Breast epithelium (tissue), 4 donors: ENCODE measurements around the gene EXOC3L1. TPM values are rescaled to one million over a fixed set of nuclear protein-coding genes. Genes with fewer than 3 reads are reported as not detected.
A peak's percentile ranks its signal among the peaks of the same experiment; 100 is the strongest.

Source experiments
- DNase-seq, 2 donors: peaks; one replicate each; pipeline ENCODE4 v3.0.0-alpha.2; 2019; ENCODE audit warnings: low spot score in 2 of 2
- H3K27ac ChIP-seq, 2 donors: fragments of 200-600 bp; sonication (generic) in 1 of 2; one replicate each; pipeline ENCODE4 v1.5.1; 2016 to 2019; ENCODE audit warnings: mild to moderate bottlenecking in 1 of 2
- H3K27me3 ChIP-seq, 2 donors: fragments of 200-600 bp; sonication (generic) in 1 of 2; one replicate each; pipeline versions ENCODE4 v1.5.1 to v1.6.0; 2017 to 2019; ENCODE audit warnings: control low read depth in 1 of 2, mild to moderate bottlenecking in 1 of 2
- H3K36me3 ChIP-seq: fragments of 200-600 bp; one replicate; pipeline ENCODE4 v1.5.1; 2019
- H3K4me1 ChIP-seq, 2 donors: fragments of 200-600 bp; sonication (generic); one replicate each; pipeline ENCODE4 v1.5.1; 2016 to 2019; ENCODE audit warnings: control low read depth in 1 of 2
- H3K4me3 ChIP-seq, 3 donors: fragments of 200-600 bp; sonication (generic); 1 replicate in 2 of 3; 2 replicates in 1 of 3; pipeline ENCODE4 v1.5.1; 2016 to 2019; ENCODE audit warnings: mild to moderate bottlenecking in 3 of 3, moderate library complexity in 2 of 3
- H3K9me3 ChIP-seq, 2 donors: fragments of 200-600 bp; sonication (generic) in 1 of 2; one replicate each; pipeline ENCODE4 v1.5.1; 2016 to 2019; ENCODE audit warnings: control low read depth in 1 of 2
- POLR2A ChIP-seq: fragments of 450-650 bp; IDR thresholded peaks from one replicate; pipeline ENCODE4 v1.6.1; 2016; ENCODE audit warnings: antibody characterized with exemption, mild to moderate bottlenecking, moderate library complexity
- POLR2AphosphoS5 ChIP-seq, 3 donors: sonication (generic); formaldehyde crosslinking; IDR thresholded peaks; one replicate each; pipeline ENCODE4 v1.6.1; 2017; ENCODE audit warnings: antibody characterized with exemption in 3 of 3
- intact Hi-C: fragments of 100-400 bp; cut with DNase I; formaldehyde crosslinking; loops from one replicate; pipeline ENCODE4 v1.15.1; 2023; ENCODE audit warnings: low total_unique reads
- total RNA-seq, 3 donors: library from RNA; depleted of rRNA; stranded (reverse); fragments of >200 nt; gene quantifications; one replicate each; pipeline ENCODE4 v1.1.0, GENCODE V29; 2016
- TF ChIP-seq, protein P1 (sequence below), 3 donors: fragments of 450-650 bp; IDR thresholded peaks; one replicate each; pipeline ENCODE4 v1.5.1; 2016 to 2017; ENCODE audit warnings: antibody characterized with exemption in 3 of 3, mild to moderate bottlenecking in 3 of 3, moderate library complexity in 3 of 3

EXOC3L1 gene
- total RNA-seq, 3 donors from 2014 or later: 1.1 to 3.6 (median 2.2) TPM

DNA sequence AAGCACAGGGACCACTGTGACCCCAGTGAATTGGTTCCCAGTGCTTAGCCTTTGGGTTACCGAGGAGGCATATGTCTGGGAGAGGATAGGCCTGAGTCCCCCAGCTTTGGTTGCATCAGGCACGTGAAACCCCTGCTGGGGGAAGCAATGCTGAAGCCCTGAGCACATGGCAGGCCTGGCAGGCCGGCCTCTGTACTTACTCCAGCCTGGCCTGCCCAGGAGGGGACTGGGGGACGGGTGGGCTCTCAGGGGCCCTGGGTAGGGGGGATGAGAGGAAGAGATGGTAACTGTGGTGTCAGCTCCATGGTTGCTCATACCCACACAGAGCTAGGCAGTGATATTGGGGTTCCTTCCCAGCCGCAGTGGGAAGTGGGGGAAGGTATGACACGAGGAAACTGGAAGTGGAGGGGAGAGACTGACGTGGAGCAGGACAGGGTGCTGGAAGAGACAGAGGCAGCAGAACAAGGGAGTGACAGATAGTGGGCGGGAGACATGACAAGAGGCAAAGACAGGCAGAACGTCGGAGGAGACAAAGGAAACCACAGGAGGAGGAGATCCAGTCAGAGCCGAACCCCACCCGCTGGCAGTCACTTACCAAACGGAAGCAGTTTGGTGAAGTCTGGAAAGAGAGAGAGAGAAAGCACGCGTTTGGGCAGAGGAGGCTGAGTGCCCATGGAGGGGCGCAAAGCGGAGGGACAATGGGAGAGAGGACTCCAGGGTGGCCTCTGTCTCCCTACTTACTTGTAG is 46.1 kb upstream of the EXOC3L1 start:
- Histone ChIP-seq H3K27ac (peak overlapping the region in 1 of 2 donors; percentile 29), H3K27me3 (no peaks in the 10 kb centered on the region), H3K4me1 (peaks cover 6 to 10% of the 10 kb centered on the region in 2 donors), H3K9me3 (no peaks in the 10 kb centered on the region), H3K4me3 (no peak overlapping the region), H3K36me3 (no peaks in the 10 kb centered on the region)
- TF ChIP-seq POLR2A (no peak), POLR2AphosphoS5 (IDR thresholded peaks at IDR 0.05) (no peak)
- TF ChIP-seq, protein P1, sequence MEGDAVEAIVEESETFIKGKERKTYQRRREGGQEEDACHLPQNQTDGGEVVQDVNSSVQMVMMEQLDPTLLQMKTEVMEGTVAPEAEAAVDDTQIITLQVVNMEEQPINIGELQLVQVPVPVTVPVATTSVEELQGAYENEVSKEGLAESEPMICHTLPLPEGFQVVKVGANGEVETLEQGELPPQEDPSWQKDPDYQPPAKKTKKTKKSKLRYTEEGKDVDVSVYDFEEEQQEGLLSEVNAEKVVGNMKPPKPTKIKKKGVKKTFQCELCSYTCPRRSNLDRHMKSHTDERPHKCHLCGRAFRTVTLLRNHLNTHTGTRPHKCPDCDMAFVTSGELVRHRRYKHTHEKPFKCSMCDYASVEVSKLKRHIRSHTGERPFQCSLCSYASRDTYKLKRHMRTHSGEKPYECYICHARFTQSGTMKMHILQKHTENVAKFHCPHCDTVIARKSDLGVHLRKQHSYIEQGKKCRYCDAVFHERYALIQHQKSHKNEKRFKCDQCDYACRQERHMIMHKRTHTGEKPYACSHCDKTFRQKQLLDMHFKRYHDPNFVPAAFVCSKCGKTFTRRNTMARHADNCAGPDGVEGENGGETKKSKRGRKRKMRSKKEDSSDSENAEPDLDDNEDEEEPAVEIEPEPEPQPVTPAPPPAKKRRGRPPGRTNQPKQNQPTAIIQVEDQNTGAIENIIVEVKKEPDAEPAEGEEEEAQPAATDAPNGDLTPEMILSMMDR (IDR thresholded peaks at IDR 0.05): no peak
- DNase-seq: no peak
- intact Hi-C loops: no loop called here

DNA sequence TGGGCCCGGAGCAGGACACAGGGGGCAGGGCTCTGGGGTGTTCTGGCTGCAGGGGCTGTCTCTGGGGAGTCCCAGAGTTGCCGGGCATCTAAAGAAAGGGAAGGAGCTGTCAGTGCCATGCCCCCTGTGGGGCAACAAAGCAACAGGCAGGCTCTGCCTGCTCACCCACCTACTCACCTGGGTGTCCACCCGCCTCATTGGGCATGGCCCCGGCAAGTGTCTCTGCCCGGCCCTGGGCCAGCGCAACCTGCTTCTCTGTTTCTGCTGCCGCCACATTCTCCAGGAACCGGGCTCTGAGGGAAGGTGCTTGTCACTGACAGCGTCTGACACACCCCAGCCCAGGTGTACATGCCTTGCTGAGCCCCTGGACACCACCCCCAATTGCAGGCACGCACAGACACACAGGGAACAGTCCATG is 44.3 kb upstream of the EXOC3L1 start:
- intact Hi-C loops: no loop called here
- Histone ChIP-seq H3K36me3 (peaks cover 6% of the 10 kb centered on the region), H3K27ac (no peak overlapping the region), H3K4me3 (no peak overlapping the region), H3K27me3 (no peaks in the 10 kb centered on the region), H3K4me1 (no peaks in the 10 kb centered on the region), H3K9me3 (no peaks in the 10 kb centered on the region)
- no peak for DNase-seq
- no peak for TF ChIP-seq POLR2AphosphoS5 (IDR thresholded peaks at IDR 0.05)
- TF ChIP-seq, protein P1 (IDR thresholded peaks at IDR 0.05): no peak
- no peak for TF ChIP-seq POLR2A

DNA sequence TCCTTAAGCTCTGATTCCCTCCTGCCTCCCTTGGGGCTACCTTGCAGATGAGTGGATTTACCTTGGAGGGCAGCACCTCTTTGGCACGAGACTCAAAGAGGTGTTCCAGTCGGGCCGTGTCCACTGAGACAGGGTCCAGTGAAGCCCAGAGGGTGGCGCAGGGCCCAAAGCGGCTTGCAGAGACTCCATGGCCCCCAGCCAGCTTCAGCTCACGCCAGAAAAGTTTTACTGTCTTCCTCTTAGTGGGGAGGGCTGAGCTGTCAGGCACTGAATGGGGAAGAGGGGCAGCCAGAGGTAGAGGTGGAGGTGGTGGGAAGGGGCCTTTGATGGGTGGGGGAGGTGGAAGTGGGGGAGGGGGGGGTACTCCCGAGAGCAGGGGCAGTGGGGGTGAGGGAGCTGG is 43.7 kb upstream of the EXOC3L1 start:
- no peak overlapping the region for H3K27ac ChIP-seq
- intact Hi-C loops: no loop called here

DNA sequence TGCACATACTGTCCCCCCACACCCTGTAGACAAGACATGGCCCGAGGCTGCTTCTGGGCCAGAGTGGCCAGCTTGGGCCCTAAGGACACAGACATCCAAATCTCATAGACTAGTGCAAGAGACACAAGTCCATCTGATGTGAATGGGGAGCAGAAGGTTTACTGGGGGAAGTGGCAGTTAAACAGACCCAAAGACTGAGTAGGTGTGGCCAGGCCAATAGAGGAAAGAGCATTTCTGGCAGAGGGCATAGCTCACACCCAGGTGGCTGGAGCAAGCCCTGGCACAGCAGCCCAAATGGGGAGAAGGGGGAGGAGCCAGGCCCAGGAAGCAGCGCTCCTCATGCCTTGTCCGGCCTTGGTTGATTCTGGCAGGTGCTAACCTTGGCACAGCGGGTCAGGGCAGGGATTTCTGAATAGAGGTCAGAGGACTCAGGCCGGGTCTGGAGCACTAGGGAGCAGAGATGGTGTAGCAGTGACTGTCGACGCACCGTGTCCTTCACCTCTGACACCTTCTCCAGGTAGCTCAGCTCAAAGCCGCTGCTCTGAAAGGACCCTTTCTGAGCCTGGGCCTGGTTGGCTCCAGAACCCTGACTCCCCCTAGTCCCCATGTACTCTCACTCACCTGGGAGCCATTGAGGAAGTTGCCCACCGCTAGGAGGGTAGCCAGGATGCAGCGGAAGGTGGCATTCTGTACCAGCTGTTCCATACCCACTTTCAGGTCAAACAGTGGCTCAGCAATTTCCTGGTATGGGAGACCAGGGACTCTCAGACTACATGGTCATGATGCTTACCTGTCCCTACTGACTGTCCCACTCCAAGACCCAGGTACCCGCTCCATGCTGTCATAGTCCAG is 41.1 kb upstream of the EXOC3L1 start:
- TF ChIP-seq POLR2AphosphoS5 (IDR thresholded peaks at IDR 0.05): no peak
- TF ChIP-seq POLR2A: no peak
- TF ChIP-seq, protein P1 (IDR thresholded peaks at IDR 0.05): no peak
- no peak for DNase-seq
- intact Hi-C loops: no loop called here
- Histone ChIP-seq H3K36me3 (peaks cover 6% of the 10 kb centered on the region), H3K27ac (no peak overlapping the region), H3K4me3 (no peak overlapping the region), H3K4me1 (peaks cover 5 to 6% of the 10 kb centered on the region in 2 donors), H3K27me3 (no peaks in the 10 kb centered on the region), H3K9me3 (no peaks in the 10 kb centered on the region)

More for the DNA sequence above, 43.7 kb upstream of the EXOC3L1 start:
- no peak for DNase-seq
- no peak overlapping the region for H3K4me3 ChIP-seq
- no peaks in the 10 kb centered on the region for H3K9me3 ChIP-seq
- H3K4me1 ChIP-seq: no peaks in the 10 kb centered on the region
- TF ChIP-seq POLR2AphosphoS5 (IDR thresholded peaks at IDR 0.05) (no peak), POLR2A (no peak)
- TF ChIP-seq, protein P1 (IDR thresholded peaks at IDR 0.05): no peak
- peaks cover 6% of the 10 kb centered on the region for H3K36me3 ChIP-seq
- no peaks in the 10 kb centered on the region for H3K27me3 ChIP-seq
